ENCODE data around the gene BICDL2.

BICDL2 gene

DNA sequence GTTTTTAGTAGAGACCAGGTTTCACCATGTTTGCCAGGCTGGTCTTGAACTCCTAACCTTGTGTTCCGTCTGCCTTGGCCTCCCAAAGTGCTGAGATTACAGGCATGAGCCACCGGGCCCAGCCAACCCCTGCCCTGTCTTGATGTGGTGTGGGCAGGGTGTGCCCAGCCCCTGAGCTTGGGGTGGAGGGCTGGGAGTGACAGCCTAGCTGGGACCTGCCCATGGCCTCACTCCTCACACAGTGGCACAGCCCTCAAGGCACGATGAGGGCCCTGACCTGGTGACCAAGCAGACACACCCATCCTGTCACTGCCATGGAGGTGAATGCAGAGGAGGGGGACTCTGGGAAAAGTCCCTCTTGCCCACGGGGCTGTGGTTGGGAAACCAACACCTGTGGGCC is 31.7 kb upstream of the BICDL2 start:
- H3K79me2 ChIP-seq (ENCODE audit: insufficient read depth, low read depth), result no peaks in the 10 kb centered on the region
- no peaks in the 10 kb centered on the region for H3K36me3 ChIP-seq (ENCODE audit: insufficient read depth)
- no peak overlapping the region for H3K4me2 ChIP-seq
- TF ChIP-seq, protein P1, sequence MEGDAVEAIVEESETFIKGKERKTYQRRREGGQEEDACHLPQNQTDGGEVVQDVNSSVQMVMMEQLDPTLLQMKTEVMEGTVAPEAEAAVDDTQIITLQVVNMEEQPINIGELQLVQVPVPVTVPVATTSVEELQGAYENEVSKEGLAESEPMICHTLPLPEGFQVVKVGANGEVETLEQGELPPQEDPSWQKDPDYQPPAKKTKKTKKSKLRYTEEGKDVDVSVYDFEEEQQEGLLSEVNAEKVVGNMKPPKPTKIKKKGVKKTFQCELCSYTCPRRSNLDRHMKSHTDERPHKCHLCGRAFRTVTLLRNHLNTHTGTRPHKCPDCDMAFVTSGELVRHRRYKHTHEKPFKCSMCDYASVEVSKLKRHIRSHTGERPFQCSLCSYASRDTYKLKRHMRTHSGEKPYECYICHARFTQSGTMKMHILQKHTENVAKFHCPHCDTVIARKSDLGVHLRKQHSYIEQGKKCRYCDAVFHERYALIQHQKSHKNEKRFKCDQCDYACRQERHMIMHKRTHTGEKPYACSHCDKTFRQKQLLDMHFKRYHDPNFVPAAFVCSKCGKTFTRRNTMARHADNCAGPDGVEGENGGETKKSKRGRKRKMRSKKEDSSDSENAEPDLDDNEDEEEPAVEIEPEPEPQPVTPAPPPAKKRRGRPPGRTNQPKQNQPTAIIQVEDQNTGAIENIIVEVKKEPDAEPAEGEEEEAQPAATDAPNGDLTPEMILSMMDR (conservative IDR thresholded peaks at IDR 0.05; ENCODE audit: low read depth, low read length), result no peak
- H3K4me3 ChIP-seq (IDR thresholded peaks at IDR 0.05; ENCODE audit: insufficient read depth, low read depth, low read length), result no peak overlapping the region
- H3K9ac ChIP-seq, result no peak overlapping the region
- H3K4me1 ChIP-seq (ENCODE audit: low read depth, poor library complexity, severe bottlenecking), result peaks cover 8% of the 10 kb centered on the region
- H3K27ac ChIP-seq, result no peak overlapping the region
- 0 out of 2 replicates have a peak, but pooled peaks cover 1% of the 10 kb centered on the region for H3K27me3 ChIP-seq (ENCODE audit: insufficient read depth, low read depth)
- H4K20me1 ChIP-seq (ENCODE audit: insufficient read depth), result no peaks in the 10 kb centered on the region
- H2AFZ ChIP-seq (ENCODE audit: low read depth), result no peak overlapping the region

DNA sequence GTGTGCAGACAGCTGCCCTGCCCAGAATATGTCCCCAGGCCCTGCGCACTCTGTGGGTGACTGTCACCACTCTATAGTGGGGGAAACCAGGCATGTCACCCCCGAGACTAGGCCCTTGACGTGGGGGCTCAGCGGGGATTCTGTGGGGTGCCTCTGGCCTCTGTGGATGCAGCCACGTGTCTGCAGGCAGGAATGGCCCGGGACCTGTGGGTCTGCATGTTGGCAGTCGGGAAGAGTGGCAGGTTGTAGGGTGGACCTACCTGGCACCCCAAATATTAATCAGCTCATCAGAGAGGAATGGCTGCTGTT is 29.6 kb upstream of the BICDL2 start:
- no peak overlapping the region for H3K9ac ChIP-seq

DNA sequence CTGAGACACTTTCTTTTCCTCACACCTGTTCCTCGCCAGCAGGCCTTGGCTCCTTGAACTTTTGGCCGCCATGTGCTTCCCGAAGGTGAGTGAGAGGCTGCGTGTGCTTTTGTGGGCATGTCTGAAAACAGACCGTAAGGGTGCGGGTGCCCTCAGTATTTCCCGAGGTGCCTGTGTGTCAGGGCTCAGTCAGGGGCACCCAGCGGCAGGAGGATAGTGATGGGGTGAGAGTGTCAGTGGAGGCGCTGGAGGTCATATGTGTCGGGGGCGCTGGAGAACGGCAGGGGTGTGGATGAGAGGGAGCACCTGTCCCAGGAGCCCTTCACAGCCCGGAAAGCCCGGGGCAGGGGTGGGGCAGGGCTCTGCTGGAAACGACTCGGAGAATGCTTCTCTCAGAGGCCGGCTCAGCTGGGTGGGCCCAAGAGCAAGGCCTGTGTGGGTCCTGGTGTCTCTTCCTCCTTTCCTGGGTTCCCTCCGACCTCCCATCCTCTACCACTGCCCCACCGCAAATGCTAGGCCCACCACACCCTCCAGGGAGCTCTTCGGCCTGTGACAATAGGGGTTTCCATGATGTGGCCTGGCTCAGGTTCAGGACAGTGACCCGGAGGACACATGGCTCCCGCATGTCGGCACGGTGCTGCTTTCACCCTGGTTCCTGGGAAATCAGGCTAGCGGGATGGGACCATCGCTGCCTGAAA is 29.1 kb upstream of the BICDL2 start:
- 0 out of 2 replicates have a peak overlapping the region, but pooled peaks have one; percentile 15 for H3K4me2 ChIP-seq
- no peaks in the 10 kb centered on the region for H3K79me2 ChIP-seq (ENCODE audit: insufficient read depth, low read depth)
- H4K20me1 ChIP-seq (ENCODE audit: insufficient read depth), result no peaks in the 10 kb centered on the region
- TF ChIP-seq, protein P1 (conservative IDR thresholded peaks at IDR 0.05; ENCODE audit: low read depth, low read length), result no peak
- H2AFZ ChIP-seq (ENCODE audit: low read depth), result no peak overlapping the region
- H3K4me3 ChIP-seq (IDR thresholded peaks at IDR 0.05; ENCODE audit: insufficient read depth, low read depth, low read length), result no peak overlapping the region
- H3K36me3 ChIP-seq (ENCODE audit: insufficient read depth), result no peaks in the 10 kb centered on the region
- no peak overlapping the region for H3K27ac ChIP-seq
- H3K27me3 ChIP-seq (ENCODE audit: insufficient read depth, low read depth), result peaks cover 6% of the 10 kb centered on the region; the same call in 1 of the 2 replicates
- peaks cover 8% of the 10 kb centered on the region for H3K4me1 ChIP-seq (ENCODE audit: low read depth, poor library complexity, severe bottlenecking)
- no peak overlapping the region for H3K9ac ChIP-seq

More for the DNA sequence above, 29.6 kb upstream of the BICDL2 start:
- Histone ChIP-seq H3K4me2 (no peak overlapping the region), H3K4me3 (IDR thresholded peaks at IDR 0.05; ENCODE audit: insufficient read depth, low read depth, low read length) (no peak overlapping the region), H3K27me3 (ENCODE audit: insufficient read depth, low read depth) (peaks cover 4% of the 10 kb centered on the region; the same call in 1 of the 2 replicates), H3K27ac (no peak overlapping the region), H3K36me3 (ENCODE audit: insufficient read depth) (no peaks in the 10 kb centered on the region), H4K20me1 (ENCODE audit: insufficient read depth) (no peaks in the 10 kb centered on the region), H3K79me2 (ENCODE audit: insufficient read depth, low read depth) (no peaks in the 10 kb centered on the region), H3K4me1 (ENCODE audit: low read depth, poor library complexity, severe bottlenecking) (peaks cover 8% of the 10 kb centered on the region), H2AFZ (ENCODE audit: low read depth) (no peak overlapping the region)
- TF ChIP-seq, protein P1 (conservative IDR thresholded peaks at IDR 0.05; ENCODE audit: low read depth, low read length), result no peak

DNA sequence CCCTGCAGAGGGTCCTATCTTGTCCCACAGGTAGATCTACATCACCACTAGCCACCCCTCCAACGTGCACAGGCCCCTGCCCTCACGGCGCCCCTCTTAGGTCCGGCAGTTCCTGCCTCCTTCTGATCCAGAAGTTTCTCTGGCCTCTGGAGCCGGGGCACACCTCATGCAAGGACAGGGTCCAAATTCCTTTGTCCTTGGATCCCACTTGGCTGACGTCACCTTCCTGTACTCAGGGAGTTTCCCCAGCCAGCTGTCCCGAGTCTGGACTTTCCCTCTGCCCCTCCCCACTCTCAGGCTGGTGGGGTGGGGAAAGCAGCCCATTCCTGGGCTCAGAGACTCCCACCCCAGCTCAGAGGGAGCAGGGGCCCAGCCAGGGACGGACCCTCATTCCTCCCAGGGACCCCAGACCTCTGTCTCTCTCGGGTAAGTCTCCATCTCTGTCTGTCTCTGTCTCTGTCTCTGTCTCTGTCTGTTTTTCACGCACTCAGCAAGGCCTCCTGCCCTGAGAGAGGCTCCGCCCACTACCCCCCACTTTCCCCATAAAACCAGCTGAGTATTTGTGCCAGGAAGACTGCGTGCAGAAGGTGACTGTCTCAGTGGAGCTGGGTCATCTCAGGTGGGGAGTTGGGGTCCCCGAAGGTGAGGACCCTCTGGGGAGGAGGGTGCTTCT is 28.5 kb upstream of the BICDL2 start, which contains the start of gene IL32:
TSS of gene IL32 (plus strand) at position 572 of the 673 bp plus-strand sequence. CDS start 172 bp downstream, outside the sequence.
- TF ChIP-seq, protein P1 (conservative IDR thresholded peaks at IDR 0.05; ENCODE audit: low read depth, low read length), result no peak
- H4K20me1 ChIP-seq (ENCODE audit: insufficient read depth), result no peaks in the 10 kb centered on the region
- H3K27me3 ChIP-seq (ENCODE audit: insufficient read depth, low read depth), result peaks cover 6% of the 10 kb centered on the region; the same call in 1 of the 2 replicates
- H3K36me3 ChIP-seq (ENCODE audit: insufficient read depth), result no peaks in the 10 kb centered on the region
- no peak within 1 kb of the TSS for H3K27ac ChIP-seq
- H3K4me3 ChIP-seq (IDR thresholded peaks at IDR 0.05; ENCODE audit: insufficient read depth, low read depth, low read length), result no peak within 1 kb of the TSS
- peaks cover 8% of the 10 kb centered on the region for H3K4me1 ChIP-seq (ENCODE audit: low read depth, poor library complexity, severe bottlenecking)
- H3K4me2 ChIP-seq, result 0 out of 2 replicates have a peak within 1 kb of the TSS, but pooled peaks have one; percentile 15
- peak within 1 kb of the TSS; percentile 33; the same call in 1 of the 2 replicates for H2AFZ ChIP-seq (ENCODE audit: low read depth)
- no peaks in the 10 kb centered on the region for H3K79me2 ChIP-seq (ENCODE audit: insufficient read depth, low read depth)
- no peak within 1 kb of the TSS for H3K9ac ChIP-seq
